Measurements from ENCODE around the gene PKNOX2. TPM values are rescaled to one million over a fixed set of nuclear protein-coding genes. Genes with fewer than 3 reads are reported as not detected.

The PKNOX2 gene
- total RNA-seq, 1 donor from 2014 or later: 34.9 TPM

- Mint-ChIP-seq H3K27ac (ENCODE audit: unreplicated experiment) (no peak overlapping the region), H3K27me3 (ENCODE audit: low read depth) (no peaks in the 10 kb centered on the region), H3K4me1 (ENCODE audit: low read depth) (peaks cover 27% of the 10 kb centered on the region), H3K9me3 (ENCODE audit: low read depth) (no peaks in the 10 kb centered on the region), H3K4me3 (ENCODE audit: unreplicated experiment) (no peak overlapping the region), H3K36me3 (ENCODE audit: low read depth) (peaks cover 23% of the 10 kb centered on the region)
- TF ChIP-seq CTCF (IDR thresholded peaks at IDR 0.05): no peak
- no peak for DNase-seq (ENCODE audit: low spot score)
Measured at GRCh38 chr11:125398475-125398874, 233.9 kb downstream of the PKNOX2 start.

DNA sequence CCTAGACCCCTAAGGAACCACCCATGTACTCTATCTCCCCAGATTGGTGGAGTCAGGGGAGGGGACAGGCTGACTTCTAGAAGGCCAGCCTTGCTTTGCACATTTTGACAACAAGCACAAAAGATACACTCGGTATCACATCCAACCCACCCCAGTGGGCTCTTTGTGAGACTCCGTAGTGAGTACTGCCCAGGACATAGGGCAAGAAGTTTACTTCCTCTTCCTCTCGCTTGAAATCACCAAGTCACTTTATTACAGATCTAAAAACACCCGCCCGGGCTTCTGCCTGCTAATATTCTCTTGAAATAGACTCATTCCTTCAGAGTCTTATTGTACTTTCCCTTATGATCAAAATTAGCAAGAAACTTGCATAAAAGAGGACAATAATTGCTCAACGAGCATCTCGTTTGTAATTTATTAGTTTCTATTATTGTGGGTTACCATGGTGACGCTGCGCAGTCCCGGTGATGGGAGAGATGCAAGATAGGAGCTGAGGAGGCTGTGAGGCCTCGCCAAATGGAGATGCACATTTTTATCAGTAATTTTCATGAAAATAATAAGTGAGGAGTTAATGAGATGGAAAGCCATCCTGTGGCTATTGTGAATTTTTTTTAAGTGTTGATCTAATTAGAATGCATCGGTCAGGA is 234.6 kb downstream of the PKNOX2 start:
- H3K27ac Mint-ChIP-seq (ENCODE audit: unreplicated experiment): no peak overlapping the region
- H3K4me1 Mint-ChIP-seq (ENCODE audit: low read depth): peaks cover 34% of the 10 kb centered on the region
- TF ChIP-seq CTCF (IDR thresholded peaks at IDR 0.05): no peak
- no peak overlapping the region for H3K4me3 Mint-ChIP-seq (ENCODE audit: unreplicated experiment)
- H3K27me3 Mint-ChIP-seq (ENCODE audit: low read depth): no peaks in the 10 kb centered on the region
- H3K9me3 Mint-ChIP-seq (ENCODE audit: low read depth): no peaks in the 10 kb centered on the region
- H3K36me3 Mint-ChIP-seq (ENCODE audit: low read depth): peaks cover 23% of the 10 kb centered on the region
- DNase-seq (ENCODE audit: low spot score): no peak

- Mint-ChIP-seq H3K4me3 (ENCODE audit: unreplicated experiment) (no peak overlapping the region), H3K36me3 (ENCODE audit: low read depth) (peaks cover 24% of the 10 kb centered on the region), H3K27ac (ENCODE audit: unreplicated experiment) (no peak overlapping the region), H3K27me3 (ENCODE audit: low read depth) (no peaks in the 10 kb centered on the region), H3K4me1 (ENCODE audit: low read depth) (peaks cover 42% of the 10 kb centered on the region), H3K9me3 (ENCODE audit: low read depth) (no peaks in the 10 kb centered on the region)
- TF ChIP-seq CTCF (IDR thresholded peaks at IDR 0.05): no peak
- DNase-seq (ENCODE audit: low spot score): no peak
Measured at GRCh38 chr11:125399945-125400344, 235.4 kb downstream of the PKNOX2 start.

- Mint-ChIP-seq H3K4me1 (ENCODE audit: low read depth) (peaks cover 47% of the 10 kb centered on the region), H3K36me3 (ENCODE audit: low read depth) (peaks cover 20% of the 10 kb centered on the region), H3K27me3 (ENCODE audit: low read depth) (no peaks in the 10 kb centered on the region), H3K4me3 (ENCODE audit: unreplicated experiment) (no peak overlapping the region), H3K9me3 (ENCODE audit: low read depth) (no peaks in the 10 kb centered on the region), H3K27ac (ENCODE audit: unreplicated experiment) (peak overlapping the region; percentile 79)
- TF ChIP-seq CTCF (IDR thresholded peaks at IDR 0.05): no peak
- no peak for DNase-seq (ENCODE audit: low spot score)
Measured at GRCh38 chr11:125401235-125401634, 236.7 kb downstream of the PKNOX2 start.

DNA sequence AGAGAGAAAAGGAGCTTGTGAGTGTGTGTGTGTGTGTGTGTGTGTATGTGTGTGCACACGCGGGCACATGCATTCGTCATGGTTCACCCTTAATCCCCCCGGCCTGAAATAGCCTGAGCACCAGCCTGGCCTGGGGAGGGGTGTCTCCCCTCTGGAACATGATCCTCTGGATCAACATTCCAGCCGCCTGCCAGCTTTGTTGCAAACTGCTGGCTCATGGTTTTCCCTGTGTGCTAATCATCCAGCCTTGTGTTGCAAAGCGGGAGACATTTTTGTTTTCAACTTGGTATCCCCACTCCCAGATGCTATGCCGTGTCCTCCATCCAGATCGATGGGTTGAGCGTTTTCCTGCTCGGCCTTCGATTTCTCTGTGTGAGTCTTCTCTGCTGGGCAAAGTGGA is 237.2 kb downstream of the PKNOX2 start:
- peaks cover 18% of the 10 kb centered on the region for H3K36me3 Mint-ChIP-seq (ENCODE audit: low read depth)
- no peak for TF ChIP-seq CTCF (IDR thresholded peaks at IDR 0.05)
- H3K27ac Mint-ChIP-seq (ENCODE audit: unreplicated experiment): peak overlapping the region; percentile 79

More for the DNA sequence above, 237.2 kb downstream of the PKNOX2 start:
- DNase-seq (ENCODE audit: low spot score): no peak
- H3K4me3 Mint-ChIP-seq (ENCODE audit: unreplicated experiment): no peak overlapping the region
- H3K27me3 Mint-ChIP-seq (ENCODE audit: low read depth): no peaks in the 10 kb centered on the region
- H3K9me3 Mint-ChIP-seq (ENCODE audit: low read depth): no peaks in the 10 kb centered on the region
- peaks cover 47% of the 10 kb centered on the region for H3K4me1 Mint-ChIP-seq (ENCODE audit: low read depth)
